K562 (cell line): ENCODE results near the gene SERINC5. TPM values are rescaled to one million over a fixed set of nuclear protein-coding genes. Genes with fewer than 3 reads are reported as not detected.

Experiments
- ATAC-seq: fragments of 200-7000 bp; cut with Tn5 transposase; 3 replicates; pipeline ENCODE4 v1.9.1; 2020; ENCODE audit warnings: moderate library complexity
- BruUV-seq: library from RNA; stranded (reverse); fragments of 400-500 nt; replicated peaks from 2 replicates; lab custom pipeline; 2021; lab: Mats Ljungman, UMichigan
- CTCF ChIA-PET: fragments of 300-600 bp; formaldehyde crosslinking; extraction: SDS; loops from one replicate; lab custom pipeline; 2021; ENCODE audit warnings: low intra/inter-chr PET ratio; lab: Yijun Ruan, JAX
- POLR2A ChIA-PET: fragments of 300-600, 350-650 bp; sonication (Branson Sonifier 250); formaldehyde crosslinking; extraction: SDS; loops from one replicate; lab custom pipeline; 2021; ENCODE audit warnings: antibody characterized with exemption, inconsistent platforms; lab: Yijun Ruan, JAX
- DNase-seq, 4 experiments: peaks; one replicate each; pipeline versions ENCODE4 v3.0.0 to v3.0.0-alpha.2; 2011 to 2018; ENCODE audit warnings: low spot score in 3 of 4, mixed read lengths in 3 of 4; ENCODE audit errors: extremely low read depth in 1 of 4
- FAIRE-seq: peaks from 2 replicates; lab custom pipeline; 2011; peaks lifted over from hg19 to GRCh38; lab: Jason Lieb, UNC
- H2AFZ ChIP-seq: 2 replicates; pipeline ENCODE4 v1.6.0; 2011; ENCODE audit warnings: low read depth, low read length, control low read depth, inconsistent platforms
- H3K27ac ChIP-seq: fragments of 200-600 bp; 3 replicates; pipeline ENCODE4 v1.8.0; 2011; ENCODE audit warnings: low read depth, mild to moderate bottlenecking, control low read depth, inconsistent platforms, low read length, moderate library complexity, mixed read lengths; ENCODE audit errors: extremely low read depth
- H3K27me3 ChIP-seq, 2 experiments: fragments of 300-600 bp in 1 of 2; 2 replicates in 1 of 2; 3 replicates in 1 of 2; pipeline versions ENCODE4 v1.6.0 to v1.8.0; 2011; ENCODE audit warnings: inconsistent platforms in 2 of 2, low read length in 2 of 2, mild to moderate bottlenecking in 1 of 2, mixed read lengths in 1 of 2, moderate library complexity in 1 of 2; ENCODE audit not compliant: control insufficient read depth in 2 of 2, insufficient read depth in 2 of 2
- H3K36me3 ChIP-seq: fragments of 300-600 bp; 3 replicates; pipeline ENCODE4 v1.8.0; 2011; ENCODE audit warnings: mild to moderate bottlenecking, low read length, inconsistent platforms; ENCODE audit not compliant: control insufficient read depth, insufficient read depth
- H3K4me1 ChIP-seq, 2 experiments: fragments of 200-600 bp in 1 of 2; replicated peaks in 1 of 2; 2 replicates in 1 of 2; 3 replicates in 1 of 2; pipeline versions ENCODE4 v1.5.1 to v1.8.0; 2011; ENCODE audit warnings: inconsistent platforms in 2 of 2, low read length in 2 of 2, mild to moderate bottlenecking in 1 of 2, mixed read lengths in 1 of 2, moderate library complexity in 1 of 2; ENCODE audit not compliant: control insufficient read depth in 2 of 2, insufficient read depth in 2 of 2
- H3K4me2 ChIP-seq: 2 replicates; pipeline ENCODE4 v1.6.1; 2011; ENCODE audit warnings: low read length, control low read depth, inconsistent platforms, mixed read lengths; ENCODE audit not compliant: insufficient read depth
- H3K4me3 ChIP-seq: fragments of 200-600 bp; sonication (generic), shearing (Covaris generic); 2 replicates; pipeline ENCODE4 v1.5.1; 2016; ENCODE audit warnings: control low read depth, inconsistent platforms
- H3K79me2 ChIP-seq: fragments of 200-600 bp; 3 replicates; pipeline ENCODE4 v1.8.0; 2011; ENCODE audit warnings: low read length, inconsistent platforms; ENCODE audit not compliant: control insufficient read depth, insufficient read depth
- H3K9ac ChIP-seq, 2 experiments: 2 replicates each; pipeline versions ENCODE4 v1.6.0 to v1.6.1; 2011; ENCODE audit warnings: low read depth in 2 of 2, low read length in 2 of 2, control low read depth in 1 of 2, inconsistent platforms in 1 of 2, mild to moderate bottlenecking in 1 of 2, mixed read lengths in 1 of 2; ENCODE audit not compliant: insufficient read depth in 1 of 2
- H3K9me1 ChIP-seq: one replicate; pipeline ENCODE4 v1.6.0; 2011; ENCODE audit warnings: inconsistent platforms, mild to moderate bottlenecking, low read length, moderate library complexity; ENCODE audit not compliant: control insufficient read depth, insufficient read depth
- H3K9me3 ChIP-seq: replicated peaks from 2 replicates; pipeline ENCODE4 v1.5.1; 2011; ENCODE audit warnings: low read depth, low read length, inconsistent platforms; ENCODE audit not compliant: control insufficient read depth, insufficient read depth
- H4K20me1 ChIP-seq: replicated peaks from 2 replicates; pipeline ENCODE4 v1.6.1; 2011; ENCODE audit warnings: low read length, inconsistent platforms, mixed read lengths; ENCODE audit not compliant: control insufficient read depth, insufficient read depth
- FIP1L1 ChIP-seq: fragments of 200-400 bp; formaldehyde crosslinking; IDR thresholded peaks from 2 replicates; pipeline ENCODE4 v1.6.1; 2018; ENCODE audit warnings: mild to moderate bottlenecking, low read depth, low read length; ENCODE audit not compliant: poor library complexity, severe bottlenecking
- FOS ChIP-seq: IDR thresholded peaks from 3 replicates; pipeline ENCODE4 v1.6.1; 2011; ENCODE audit not compliant: insufficient read length; ENCODE audit errors: extremely low read depth
- HSF4 ChIP-seq: fragments of 250-450 bp; sonication (Bioruptor Pico); IDR thresholded peaks from 2 replicates; pipeline ENCODE4 v2.1.2; 2022; ENCODE audit warnings: mild to moderate bottlenecking, moderate library complexity, borderline replicate concordance
- NONO ChIP-seq, 2 experiments: fragments of 200-400 bp in 1 of 2; fragments of 450-650 bp in 1 of 2; formaldehyde crosslinking in 1 of 2; IDR thresholded peaks; 2 replicates each; pipeline ENCODE4 v1.6.1; 2017; ENCODE audit warnings: low read depth in 2 of 2, mild to moderate bottlenecking in 2 of 2, moderate library complexity in 2 of 2, low read length in 1 of 2
- SMAD3 ChIP-seq: fragments of 450-650 bp; formaldehyde crosslinking; conservative IDR thresholded peaks from 2 replicates; pipeline ENCODE4 v1.4.0; 2020; ENCODE audit warnings: mild to moderate bottlenecking
- TAL1 ChIP-seq: fragments of 450-650 bp; IDR thresholded peaks from 2 replicates; pipeline ENCODE4 v1.6.1; 2016; ENCODE audit warnings: mild to moderate bottlenecking
- TCF15 ChIP-seq: fragments of 250-450 bp; sonication (Bioruptor Pico); IDR thresholded peaks from 2 replicates; pipeline ENCODE4 v1.8.0; 2022; ENCODE audit warnings: moderate library complexity, mild to moderate bottlenecking, inconsistent platforms
- TCF3 ChIP-seq: sonication (generic); formaldehyde crosslinking; IDR thresholded peaks from 2 replicates; pipeline ENCODE4 v1.4.0; 2020; ENCODE audit warnings: mild to moderate bottlenecking, missing genetic modification reagents
- TFAP4 ChIP-seq: sonication (generic); formaldehyde crosslinking; IDR thresholded peaks from 2 replicates; pipeline ENCODE4 v1.8.0; 2022; ENCODE audit warnings: missing genetic modification reagents, mild to moderate bottlenecking, moderate library complexity, borderline replicate concordance
- ZNF512 ChIP-seq: IDR thresholded peaks from 2 replicates; pipeline ENCODE4 v1.6.1; 2016; ENCODE audit warnings: missing genetic modification characterization, missing compliant biosample characterization
- ZNF766 ChIP-seq: fragments of 200-800 bp; sonication (Bioruptor generic); conservative IDR thresholded peaks from 2 replicates; pipeline ENCODE4 v1.6.1; 2016; ENCODE audit warnings: missing genetic modification characterization, missing compliant biosample characterization
- ZSCAN29 ChIP-seq: fragments of 450-650 bp; IDR thresholded peaks from 2 replicates; pipeline ENCODE4 v1.6.1; 2017
- WGBS: fragments of 100-300 bp; shearing (Covaris generic); methylation state at CpG from one replicate; pipeline ENCODE4 v1.1.6; 2016; ENCODE audit warnings: low coverage, mixed read lengths; ENCODE audit not compliant: insufficient coverage; ENCODE audit errors: missing lambda C conversion rate; 5-methylcytosine and 5-hydroxymethylcytosine counted together
- in situ Hi-C: fragments of 300-500 bp; cut with MboI; formaldehyde crosslinking; loops from 4 replicates; pipeline ENCODE4 v1.15.0; 2018; ENCODE audit warnings: inconsistent platforms, mixed read lengths
- intact Hi-C: fragments of 100-400 bp; cut with micrococcal nuclease; formaldehyde crosslinking; loops from 2 replicates; pipeline ENCODE4 v1.14.2; 2022
- polyA plus RNA-seq, 8 experiments: library from polyadenylated mRNA; depleted of rRNA in 4 of 8; stranded (reverse) in 5 of 8; unstranded in 3 of 8; fragments of >200 nt; fragmentation: Nextera tagmentation in 2 of 8; fragmentation: Illumina TruSeq in 1 of 8; extraction: Ambion mirVana in 2 of 8; extraction: Trizol in 1 of 8; gene quantifications; 2 replicates each; pipeline versions ENCODE4 v1.2.1 to v1.2.3, GENCODE V29; 2011 to 2014; ENCODE audit warnings: inconsistent platforms in 1 of 8, missing spikeins in 1 of 8
- total RNA-seq, 7 experiments: library from RNA; depleted of rRNA in 6 of 7; stranded (reverse); fragments of >200 nt in 6 of 7; fragmentation: Illumina TruSeq in 2 of 7; extraction: Trizol in 2 of 7; gene quantifications; 2 replicates each; pipeline versions ENCODE4 v1.2.1 to v1.2.3, GENCODE V29; 2011 to 2021; ENCODE audit warnings: low replicate concordance in 1 of 7

Gene SERINC5
- total and polyA plus RNA-seq, 9 of the 15 experiments (the other 6 are each of a cell fraction or from before 2014, with no cell fraction given): 1.4 to 7.9 (median 3.7) TPM

- peak overlapping the region; percentile 57; the same call in 1 of the 2 replicates for H2AFZ ChIP-seq
- POLR2A ChIA-PET: no interaction called here
- 24% methylated on average over 5 of the region's 5 CpGs for WGBS
- H3K9ac ChIP-seq: no peak overlapping the region
- peaks cover 0 to 8% of the 10 kb centered on the region in 2 experiments; a peak in 3 of 5 replicates for H3K27me3 ChIP-seq
- no peak for ATAC-seq
- in situ Hi-C loops: loop anchor here (5.0 kb wide), 1 partner anchor 203 kb away; no protein-coding TSS in a partner anchor
- no peaks in the 10 kb centered on the region for H3K9me3 ChIP-seq
- no TSS peak for BruUV-seq
- H3K4me3 ChIP-seq: no peak overlapping the region
- H3K9me1 ChIP-seq: no peaks in the 10 kb centered on the region
- no peaks in the 10 kb centered on the region for H3K36me3 ChIP-seq
- FAIRE-seq: no peak
- no peak overlapping the region for H3K4me2 ChIP-seq
- CTCF ChIA-PET: interaction anchor here (0.6 to 0.7 kb wide), 2 partner anchors 20 to 202 kb away, joined by 3 to 4 read pairs; no protein-coding TSS in a partner anchor
- peak; percentile 31; the same call in 1 of the 2 replicates for TF ChIP-seq TAL1
- TF ChIP-seq TCF3 (CRISPR knock-in tag): 0 out of 2 replicates have a peak, but pooled peaks have one; percentile 23
- 0 out of 2 replicates have a peak, but pooled peaks have one; percentile 23 for TF ChIP-seq ZNF766
- TF ChIP-seq FOS: no peak
- no peaks in the 10 kb centered on the region for H3K79me2 ChIP-seq
- no peaks in the 10 kb centered on the region for H3K4me1 ChIP-seq
- H4K20me1 ChIP-seq: no peaks in the 10 kb centered on the region
- intact Hi-C loops: loop anchor here (5.0 to 10.0 kb wide), 2 partner anchors 578 to 1101 kb away; no protein-coding TSS in a partner anchor
- DNase-seq: no peak
- H3K27ac ChIP-seq: no peak overlapping the region
These were observed 161.6 kb downstream of the SERINC5 start for GRCh38 chr5:80094236-80094738.

- in situ Hi-C loops (loop anchor here (5.0 kb wide), 1 partner anchor 204 kb away; no protein-coding TSS in a partner anchor), intact Hi-C loops (loop anchor here (1.0 to 10.0 kb wide), 3 partner anchors 214 to 1101 kb away; no protein-coding TSS in a partner anchor)
- peak in 1 of 4 experiments; percentile 21 for DNase-seq
- no peaks in the 10 kb centered on the region for H3K36me3 ChIP-seq
- H3K27me3 ChIP-seq: peaks cover 0 to 8% of the 10 kb centered on the region in 2 experiments; a peak in 3 of 5 replicates
- no peak overlapping the region for H3K4me3 ChIP-seq
- WGBS: 27% methylated on average over 8 of the region's 8 CpGs
- no TSS peak for BruUV-seq
- H2AFZ ChIP-seq: peak overlapping the region; percentile 57
- ChIA-PET POLR2A (interaction anchor here (0.6 kb wide), 1 partner anchor 10 kb away, joined by 3 read pairs; no protein-coding TSS in a partner anchor), CTCF (interaction anchor here (3.5 kb wide), 1 partner anchor 181 kb away, joined by 41 read pairs; no protein-coding TSS in a partner anchor)
- peak; percentile 57 for ATAC-seq
- H3K27ac ChIP-seq: no peak overlapping the region
- no peak overlapping the region for H3K4me2 ChIP-seq
- no peaks in the 10 kb centered on the region for H3K79me2 ChIP-seq
- H3K9ac ChIP-seq: no peak overlapping the region
- no peaks in the 10 kb centered on the region for H3K4me1 ChIP-seq
- H4K20me1 ChIP-seq: no peaks in the 10 kb centered on the region
- H3K9me1 ChIP-seq: no peaks in the 10 kb centered on the region
- H3K9me3 ChIP-seq: no peaks in the 10 kb centered on the region
- FAIRE-seq: peak; percentile 56
- no peak for TF ChIP-seq ZSCAN29
- no peak for TF ChIP-seq NONO (IDR thresholded peaks at IDR 0.05; ENCODE audit: low read depth in 2 of 2, low read length in 1 of 2)
- no peak for TF ChIP-seq ZNF512
- no peak for TF ChIP-seq TFAP4 (CRISPR knock-in tag)
- TF ChIP-seq SMAD3 (CRISPR knock-in tag): no peak
- no peak for TF ChIP-seq TCF15 (CRISPR knock-in tag)
- TF ChIP-seq HSF4 (CRISPR knock-in tag): no peak
- no peak for TF ChIP-seq FIP1L1
These were observed 162.1 kb downstream of the SERINC5 start for GRCh38 chr5:80093796-80094195.
